Glutamatergic neuron (in vitro differentiated cells): ENCODE results near the gene GLS. TPM values are rescaled to one million over a fixed set of nuclear protein-coding genes. Genes with fewer than 3 reads are reported as not detected.

ENCODE experiments used
- DNase-seq: peaks from one replicate; pipeline ENCODE4 v3.0.0; 2022
- H3K27ac Mint-ChIP-seq: one replicate; pipeline ENCODE4 v1.8.0; 2020; ENCODE audit warnings: mild to moderate bottlenecking, mixed read lengths, inconsistent platforms; ENCODE audit not compliant: unreplicated experiment
- H3K27me3 Mint-ChIP-seq: one replicate; pipeline ENCODE4 v1.8.0; 2020; ENCODE audit warnings: mild to moderate bottlenecking, moderate library complexity, mixed read lengths, inconsistent platforms; ENCODE audit not compliant: unreplicated experiment
- H3K36me3 Mint-ChIP-seq: one replicate; pipeline ENCODE4 v1.8.0; 2020; ENCODE audit warnings: mild to moderate bottlenecking, mixed read lengths, inconsistent platforms; ENCODE audit not compliant: unreplicated experiment
- H3K4me1 Mint-ChIP-seq: one replicate; pipeline ENCODE4 v1.8.0; 2020; ENCODE audit warnings: mild to moderate bottlenecking, low read depth, mixed read lengths, inconsistent platforms; ENCODE audit not compliant: unreplicated experiment
- H3K4me3 Mint-ChIP-seq: one replicate; pipeline ENCODE4 v1.8.0; 2020; ENCODE audit warnings: mild to moderate bottlenecking, mixed read lengths, inconsistent platforms; ENCODE audit not compliant: unreplicated experiment
- H3K9me3 Mint-ChIP-seq: one replicate; pipeline ENCODE4 v1.8.0; 2020; ENCODE audit warnings: mild to moderate bottlenecking, moderate library complexity, mixed read lengths, inconsistent platforms; ENCODE audit not compliant: unreplicated experiment
- CTCF ChIP-seq: fragments of 200-600 bp; sonication (generic); IDR thresholded peaks from one replicate; pipeline ENCODE4 v1.5.0; 2021; ENCODE audit not compliant: partially characterized antibody, unreplicated experiment
- total RNA-seq: library from RNA; stranded (reverse); fragmentation: NEBNext Ultra II Directional; extraction: Animal tissue kit (Norgen Biotek cat#: 25700); gene quantifications from one replicate; pipeline ENCODE4 v1.2.1, GENCODE V29; 2021; ENCODE audit not compliant: unreplicated experiment

Gene GLS
- total RNA-seq, 1 donor from 2014 or later: 120 TPM

- Mint-ChIP-seq H3K4me1 (peaks cover 3% of the 10 kb centered on the region), H3K27ac (no peak overlapping the region), H3K36me3 (peaks cover 7% of the 10 kb centered on the region)
These were observed 100.1 kb downstream of the GLS start for GRCh38 chr2:190980630-190981209.

GRCh38 chr2:190981333-190981732 is 100.7 kb downstream of the GLS start:
- H3K36me3 Mint-ChIP-seq: peaks cover 7% of the 10 kb centered on the region

More at GRCh38 chr2:190980630-190981209, 100.1 kb downstream of the GLS start:
- no peak for TF ChIP-seq CTCF
- Mint-ChIP-seq H3K9me3 (no peaks in the 10 kb centered on the region), H3K4me3 (no peak overlapping the region), H3K27me3 (no peaks in the 10 kb centered on the region)
- no peak for DNase-seq

GRCh38 chr2:190981733-190982132 is 101.1 kb downstream of the GLS start:
- Mint-ChIP-seq H3K27me3 (no peaks in the 10 kb centered on the region), H3K9me3 (no peaks in the 10 kb centered on the region), H3K4me1 (peaks cover 3% of the 10 kb centered on the region), H3K4me3 (no peak overlapping the region), H3K27ac (no peak overlapping the region), H3K36me3 (peaks cover 7% of the 10 kb centered on the region)
- DNase-seq: no peak
- TF ChIP-seq CTCF: no peak

More at GRCh38 chr2:190981333-190981732, 100.7 kb downstream of the GLS start:
- no peaks in the 10 kb centered on the region for H3K9me3 Mint-ChIP-seq
- H3K27ac Mint-ChIP-seq: no peak overlapping the region
- DNase-seq: no peak
- no peaks in the 10 kb centered on the region for H3K27me3 Mint-ChIP-seq
- H3K4me3 Mint-ChIP-seq: no peak overlapping the region
- TF ChIP-seq CTCF: no peak
- peaks cover 3% of the 10 kb centered on the region for H3K4me1 Mint-ChIP-seq

GRCh38 chr2:190982262-190983034 is 101.8 kb downstream of the GLS start:
- Mint-ChIP-seq H3K36me3 (peaks cover 7% of the 10 kb centered on the region), H3K4me1 (peaks cover 3% of the 10 kb centered on the region), H3K27me3 (no peaks in the 10 kb centered on the region), H3K4me3 (no peak overlapping the region), H3K9me3 (no peaks in the 10 kb centered on the region), H3K27ac (no peak overlapping the region)
- no peak for TF ChIP-seq CTCF
- no peak for DNase-seq

- Mint-ChIP-seq H3K27ac (no peak overlapping the region), H3K4me3 (no peak overlapping the region), H3K4me1 (peaks cover 3% of the 10 kb centered on the region), H3K36me3 (peaks cover 7% of the 10 kb centered on the region), H3K9me3 (no peaks in the 10 kb centered on the region), H3K27me3 (no peaks in the 10 kb centered on the region)
- no peak for TF ChIP-seq CTCF
- no peak for DNase-seq
These were observed 104.0 kb downstream of the GLS start for GRCh38 chr2:190984595-190984994.
